Lung (tissue), 12 donors: Measurements from ENCODE around the gene DUT. TPM values are rescaled to one million over a fixed set of nuclear protein-coding genes. Genes with fewer than 3 reads are reported as not detected.

Experiments
- ATAC-seq: fragments of 200-7000 bp; cut with Tn5 transposase; one replicate; pipeline ENCODE4 v1.9.1; 2020; ENCODE audit warnings: moderate number of reproducible peaks; ENCODE audit not compliant: insufficient read depth, low FRiP score
- DNase-seq, 3 donors: peaks; one replicate each; pipeline ENCODE4 v3.0.0-alpha.2; 2013 to 2017
- H3K27ac ChIP-seq, 2 donors: one replicate each; pipeline ENCODE4 v1.5.1; 2013; ENCODE audit warnings: mild to moderate bottlenecking in 2 of 2, moderate library complexity in 2 of 2, control low read depth in 1 of 2, inconsistent platforms in 1 of 2, low read depth in 1 of 2, low read length in 1 of 2
- H3K27me3 ChIP-seq, 3 donors: one replicate each; pipeline ENCODE4 v1.5.1; 2013; ENCODE audit warnings: low read length in 2 of 3; ENCODE audit not compliant: control insufficient read depth in 3 of 3, insufficient read depth in 3 of 3
- H3K36me3 ChIP-seq, 4 donors: one replicate each; pipeline ENCODE4 v1.5.1; 2013; ENCODE audit warnings: low read length in 4 of 4, mild to moderate bottlenecking in 1 of 4, moderate library complexity in 1 of 4; ENCODE audit not compliant: control insufficient read depth in 4 of 4, insufficient read depth in 4 of 4
- H3K4me1 ChIP-seq, 5 donors: one replicate each; pipeline ENCODE4 v1.5.1; 2013; ENCODE audit warnings: low read length in 5 of 5, mild to moderate bottlenecking in 2 of 5, moderate library complexity in 1 of 5; ENCODE audit not compliant: control insufficient read depth in 5 of 5, insufficient read depth in 5 of 5
- H3K4me3 ChIP-seq: one replicate; pipeline ENCODE4 v1.5.1; 2013; ENCODE audit warnings: mild to moderate bottlenecking, control low read depth, moderate library complexity
- H3K9ac ChIP-seq, 2 donors: one replicate each; pipeline ENCODE4 v1.5.1; 2013; ENCODE audit warnings: low read length in 2 of 2, control low read depth in 1 of 2; ENCODE audit not compliant: insufficient read depth in 1 of 2
- H3K9me3 ChIP-seq, 4 donors: one replicate each; pipeline ENCODE4 v1.5.1; 2013; ENCODE audit warnings: low read length in 3 of 4, mild to moderate bottlenecking in 1 of 4, moderate library complexity in 1 of 4; ENCODE audit not compliant: control insufficient read depth in 4 of 4, insufficient read depth in 3 of 4
- CTCF ChIP-seq: IDR thresholded peaks from 2 replicates; pipeline ENCODE4 v1.5.1; 2012; ENCODE audit warnings: mild to moderate bottlenecking; ENCODE audit errors: control extremely low read depth, extremely low read depth
- WGBS, 2 donors: extraction: QIAGEN DNeasy Blood & Tissue Kit; methylation state at CpG; one replicate each; pipeline ENCODE4 v1.1.7; 2013; 5-methylcytosine and 5-hydroxymethylcytosine counted together
- polyA plus RNA-seq, 2 donors: library from polyadenylated mRNA; stranded (reverse); fragments of 200-250 nt; gene quantifications; one replicate each; pipeline ENCODE4 v1.2.1, GENCODE V29; 2013
- total RNA-seq, 2 donors: library from RNA; depleted of rRNA in 1 of 2; stranded (reverse); fragments of >200 nt in 1 of 2; gene quantifications; one replicate each; pipeline ENCODE4 v1.2.1, GENCODE V29; 2014 to 2021
- donor health status: control.
- donor health status: control.
- donor health status: Bipolar disorder and iron deficiency.
- donor health status: healthy.
- donor health status: DM: yes; HTN: yes; CAD: no.

Gene DUT
- total and polyA plus RNA-seq, 4 donors = 40.7 to 74.0 (median 69.8) TPM

DNA sequence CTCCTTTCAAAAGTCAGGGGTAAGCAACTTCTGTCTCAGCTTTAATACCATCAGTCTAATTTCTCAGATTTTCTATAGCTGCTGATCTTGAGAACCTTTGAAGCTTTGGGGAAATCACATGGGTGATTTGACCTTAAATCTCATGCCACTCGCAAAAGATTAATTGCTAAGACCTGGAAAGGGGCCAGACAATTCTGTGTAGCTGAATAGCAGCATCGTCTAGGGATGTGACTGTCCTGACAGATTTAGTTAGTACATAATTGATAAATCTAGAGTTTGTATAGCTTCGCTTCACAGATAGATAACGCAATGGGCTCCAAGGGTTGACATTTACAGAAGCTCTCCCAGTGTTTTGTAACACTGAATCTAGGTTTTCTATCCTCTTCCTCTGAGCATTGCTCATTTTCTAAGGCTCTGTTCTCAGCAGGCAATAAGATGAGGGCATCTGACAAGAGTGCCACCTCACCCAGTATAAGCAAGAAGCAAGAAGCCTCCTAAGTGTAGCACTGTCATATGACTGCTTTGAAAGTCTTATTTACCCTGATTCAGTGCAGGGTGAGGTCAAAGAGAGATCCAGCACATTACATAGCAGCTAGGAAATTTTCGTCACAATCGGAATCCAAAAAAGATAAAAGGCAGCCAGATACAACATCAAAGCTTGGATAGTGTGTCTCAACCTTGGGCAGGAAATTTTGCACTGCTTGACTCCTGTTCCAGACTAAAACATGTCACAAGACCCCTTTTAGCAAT, 47.7 kb upstream of the DUT start:
- H3K36me3 ChIP-seq = no peaks in the 10 kb centered on the region
- 53 to 66% methylated on average over 6 of the region's 6 CpGs for WGBS, 2 donors
- no peaks in the 10 kb centered on the region for H3K9me3 ChIP-seq
- ATAC-seq (no peak), DNase-seq (peak in 2 of 3 donors; percentile 55 to 74)
- no peak overlapping the region for H3K4me3 ChIP-seq
- no peak overlapping the region for H3K9ac ChIP-seq
- no peak overlapping the region for H3K27ac ChIP-seq
- TF ChIP-seq CTCF = no peak
- H3K27me3 ChIP-seq = no peaks in the 10 kb centered on the region
- peaks cover 0 to 42% (median 1%) of the 10 kb centered on the region in 5 donors for H3K4me1 ChIP-seq

GRCh38 chr15:48285329-48286214, 45.7 kb upstream of the DUT start:
- Histone ChIP-seq H3K9me3 (no peaks in the 10 kb centered on the region), H3K36me3 (no peaks in the 10 kb centered on the region), H3K27ac (no peak overlapping the region), H3K27me3 (no peaks in the 10 kb centered on the region), H3K4me1 (peaks cover 0 to 34% (median 1%) of the 10 kb centered on the region in 5 donors), H3K4me3 (no peak overlapping the region), H3K9ac (peak overlapping the region in 1 of 2 donors; percentile 35)
- TF ChIP-seq CTCF = peak; percentile 42
- peak; percentile 68 for ATAC-seq
- peak; percentile 79 to 95 (median 91) for DNase-seq
- 23 to 33% methylated on average over 14 of the region's 14 CpGs for WGBS, 2 donors

- TF ChIP-seq CTCF = no peak
- no peak overlapping the region for H3K9ac ChIP-seq
- no peaks in the 10 kb centered on the region for H3K36me3 ChIP-seq
- DNase-seq = no peak
- no peak overlapping the region for H3K4me3 ChIP-seq
- peaks cover 0 to 7% (median 1%) of the 10 kb centered on the region in 5 donors for H3K4me1 ChIP-seq
- H3K27me3 ChIP-seq = no peaks in the 10 kb centered on the region
- no peaks in the 10 kb centered on the region for H3K9me3 ChIP-seq
- ATAC-seq = no peak
- H3K27ac ChIP-seq = no peak overlapping the region
- WGBS, 2 donors = 79 to 94% methylated on average over 2 of the region's 2 CpGs
Observed at GRCh38 chr15:48289628-48290027, 41.6 kb upstream of the DUT start.
